Endothelial cell of umbilical vein (primary cell): ENCODE measurements around the gene PLXNA4. TPM values are rescaled to one million over a fixed set of nuclear protein-coding genes. Genes with fewer than 3 reads are reported as not detected.

Experiments
- BruUV-seq: library from RNA; stranded (reverse); fragments of 400-500 nt; replicated peaks from 2 replicates; lab custom pipeline; 2021; lab: Mats Ljungman, UMichigan
- CTCF ChIA-PET: fragments of 300-600, 350-600 bp; sonication (Branson Sonifier 250); formaldehyde crosslinking; loops from one replicate; lab custom pipeline; 2021; ENCODE audit warnings: antibody characterized with exemption, inconsistent platforms; lab: Charles Lee
- POLR2A ChIA-PET: fragments of 300-600, 350-600 bp; sonication (Branson Sonifier 250); formaldehyde crosslinking; loops from one replicate; lab custom pipeline; 2021; ENCODE audit warnings: antibody characterized with exemption, inconsistent platforms; lab: Charles Lee
- DNase-seq: peaks from one replicate; pipeline ENCODE4 v3.0.0-alpha.2; 2011; ENCODE audit warnings: low read depth, low spot score
- FAIRE-seq: peaks from 2 replicates; lab custom pipeline; 2011; peaks lifted over from hg19 to GRCh38; lab: Jason Lieb, UNC
- H2AFZ ChIP-seq: 2 replicates; pipeline ENCODE4 v1.6.0; 2012; ENCODE audit warnings: low read depth, low read length, control low read depth, inconsistent platforms
- H3K27ac ChIP-seq: 2 replicates; pipeline ENCODE4 v1.5.1; 2011; ENCODE audit warnings: low read depth, mild to moderate bottlenecking, control low read depth, low read length, moderate library complexity; ENCODE audit not compliant: insufficient read depth
- H3K27me3 ChIP-seq, 2 experiments: 2 replicates each; pipeline versions ENCODE4 v1.6.0 to v1.6.1; 2011; ENCODE audit warnings: low read length in 2 of 2, mixed read lengths in 1 of 2; ENCODE audit not compliant: control insufficient read depth in 2 of 2, insufficient read depth in 2 of 2
- H3K36me3 ChIP-seq, 2 experiments: 2 replicates in 1 of 2; 3 replicates in 1 of 2; pipeline ENCODE4 v1.5.1; 2011; ENCODE audit warnings: low read length in 2 of 2, mild to moderate bottlenecking in 1 of 2, moderate library complexity in 1 of 2; ENCODE audit not compliant: control insufficient read depth in 2 of 2, insufficient read depth in 2 of 2; ENCODE audit errors: extremely low read depth in 1 of 2
- H3K4me1 ChIP-seq: 3 replicates; pipeline ENCODE4 v1.5.1; 2011; ENCODE audit warnings: mild to moderate bottlenecking, low read length; ENCODE audit not compliant: control insufficient read depth, insufficient read depth; ENCODE audit errors: extremely low read depth
- H3K4me2 ChIP-seq: 2 replicates; pipeline ENCODE4 v1.6.1; 2011; ENCODE audit warnings: low read length, control low read depth, mixed read lengths; ENCODE audit not compliant: insufficient read depth
- H3K4me3 ChIP-seq, 3 experiments: fragments of 200-600 bp in 1 of 3; sonication (generic), shearing (Covaris generic) in 1 of 3; replicated peaks in 1 of 3; 2 replicates each; pipeline ENCODE4 v1.5.1; 2011 to 2016; ENCODE audit warnings: control low read depth in 3 of 3, low read length in 3 of 3, mild to moderate bottlenecking in 2 of 3, inconsistent platforms in 1 of 3, low read depth in 1 of 3, moderate library complexity in 1 of 3; ENCODE audit not compliant: insufficient read depth in 1 of 3
- H3K79me2 ChIP-seq: 2 replicates; pipeline ENCODE4 v1.6.0; 2012; ENCODE audit warnings: low read length, inconsistent platforms; ENCODE audit not compliant: control insufficient read depth, insufficient read depth
- H3K9ac ChIP-seq: replicated peaks from 2 replicates; pipeline ENCODE3; 2011; ENCODE audit warnings: low read length, control low read depth; ENCODE audit not compliant: insufficient read depth; ENCODE audit errors: extremely low read depth
- H3K9me1 ChIP-seq: replicated peaks from 3 replicates; pipeline ENCODE4 v1.6.0; 2011; ENCODE audit warnings: mild to moderate bottlenecking, low read length; ENCODE audit not compliant: control insufficient read depth, insufficient read depth; ENCODE audit errors: extremely low read depth
- H3K9me3 ChIP-seq: replicated peaks from 2 replicates; pipeline ENCODE4 v1.5.1; 2012; ENCODE audit warnings: low read length, inconsistent platforms; ENCODE audit not compliant: control insufficient read depth, insufficient read depth
- H4K20me1 ChIP-seq: replicated peaks from 2 replicates; pipeline ENCODE3; 2011; ENCODE audit warnings: mild to moderate bottlenecking, low read length; ENCODE audit not compliant: control insufficient read depth, insufficient read depth; ENCODE audit errors: extremely low read depth
- CTCF ChIP-seq, 2 donors: IDR thresholded peaks; 1 replicate in 1 of 2; 2 replicates in 1 of 2; pipeline ENCODE4 v1.5.1; 2011; ENCODE audit warnings: low read length in 2 of 2, mild to moderate bottlenecking in 2 of 2, moderate library complexity in 2 of 2, control low read depth in 1 of 2, inconsistent platforms in 1 of 2, low read depth in 1 of 2; ENCODE audit not compliant: insufficient read depth in 1 of 2; ENCODE audit errors: extremely low read depth in 1 of 2
- EZH2 ChIP-seq: IDR thresholded peaks from 2 replicates; pipeline ENCODE4 v1.6.1; 2012; ENCODE audit warnings: borderline replicate concordance, low read depth, mild to moderate bottlenecking, moderate library complexity, low read length, inconsistent platforms; ENCODE audit not compliant: severe bottlenecking
- FOS ChIP-seq: IDR thresholded peaks from 2 replicates; pipeline ENCODE4 v1.6.1; 2011; ENCODE audit warnings: mild to moderate bottlenecking, low read length, moderate library complexity, borderline replicate concordance; ENCODE audit not compliant: insufficient read depth
- GATA2 ChIP-seq: IDR thresholded peaks from 2 replicates; pipeline ENCODE4 v1.7.0; 2011; ENCODE audit warnings: low read depth, mild to moderate bottlenecking, moderate library complexity, mixed read lengths, low read length; ENCODE audit not compliant: insufficient read length, insufficient read depth
- JUN ChIP-seq: IDR thresholded peaks from 2 replicates; pipeline ENCODE4 v1.6.1; 2011; ENCODE audit warnings: borderline replicate concordance, low read depth; ENCODE audit not compliant: insufficient read length, insufficient read depth
- MAX ChIP-seq: IDR thresholded peaks from 2 replicates; pipeline ENCODE4 v1.6.1; 2011; ENCODE audit not compliant: insufficient read depth, insufficient read length
- MYC ChIP-seq: IDR thresholded peaks from one replicate; pipeline ENCODE4 v1.6.1; 2011; ENCODE audit warnings: mild to moderate bottlenecking, low read depth, low read length
- POLR2A ChIP-seq: IDR thresholded peaks from 2 replicates; pipeline ENCODE4 v1.6.1; 2012; ENCODE audit warnings: low read depth, mild to moderate bottlenecking, control low read depth, low read length
- POLR2AphosphoS5 ChIP-seq: IDR thresholded peaks from 2 replicates; pipeline ENCODE4 v1.6.1; 2012; ENCODE audit warnings: low read depth, mild to moderate bottlenecking, control low read depth, low read length, moderate library complexity; ENCODE audit not compliant: insufficient read depth
- dilution Hi-C: fragments of 300-500 bp; cut with MboI; formaldehyde crosslinking; loops from one replicate; pipeline ENCODE4 v1.15.0; 2019; ENCODE audit warnings: low sequenced_read_pairs; ENCODE audit not compliant: extremely low pct_ligation_motif_present
- intact Hi-C: fragments of 100-400 bp; cut with micrococcal nuclease; formaldehyde crosslinking; loops from one replicate; pipeline ENCODE4 v1.10.0; 2022
- polyA plus RNA-seq, 4 experiments: library from polyadenylated mRNA; depleted of rRNA in 3 of 4; stranded (reverse) in 3 of 4; unstranded in 1 of 4; fragments of >200 nt; gene quantifications; 2 replicates each; pipeline versions ENCODE4 v1.2.1 to v1.2.3, GENCODE V29; 2011 to 2012; ENCODE audit warnings: missing spikeins in 1 of 4
- total RNA-seq: library from RNA; stranded (reverse); gene quantifications from 2 replicates; pipeline ENCODE4 v1.2.3, GENCODE V29; 2021

PLXNA4 gene
- total and polyA plus RNA-seq, 2 donors (not counting 3 experiments of a cell fraction or from before 2014, with no cell fraction given), result 12.1 to 20.4 TPM

- TF ChIP-seq FOS (no peak), EZH2 (no peak), POLR2A (no peak), MAX (no peak), JUN (no peak), POLR2AphosphoS5 (no peak), CTCF (IDR thresholded peaks at IDR 0.05; ENCODE audit: extremely low read depth in 1 of 2, insufficient read depth in 1 of 2, low read depth in 1 of 2, low read length in 2 of 2) (no peak), GATA2 (no peak), MYC (no peak)
- FAIRE-seq (no peak), DNase-seq (no peak)
- Histone ChIP-seq H3K9me1 (no peaks in the 10 kb centered on the region), H3K9ac (no peak overlapping the region), H3K27ac (no peak overlapping the region), H3K36me3 (no peaks in the 10 kb centered on the region), H3K79me2 (no peaks in the 10 kb centered on the region), H4K20me1 (no peaks in the 10 kb centered on the region), H3K4me3 (no peak overlapping the region), H3K4me1 (no peaks in the 10 kb centered on the region), H3K27me3 (no peaks in the 10 kb centered on the region), H3K4me2 (no peak overlapping the region), H3K9me3 (no peaks in the 10 kb centered on the region), H2AFZ (no peak overlapping the region)
- POLR2A ChIA-PET, result no interaction called here
- no TSS peak for BruUV-seq
- intact Hi-C loops (no loop called here), dilution Hi-C loops (no loop called here)
- CTCF ChIA-PET, result interaction anchor here (0.6 kb wide), 1 partner anchor 19 kb away, joined by 3 read pairs; no protein-coding TSS in a partner anchor
These were observed 214.2 kb downstream of the PLXNA4 start for GRCh38 chr7:132362059-132362458.
